OCI-LY7 (cell line): ENCODE results near the gene SMYD3.

Experiments used
- EZH2phosphoT487 ChIP-seq: fragments of 200-600 bp; sonication (generic); IDR thresholded peaks from 2 replicates; pipeline ENCODE4 v1.6.1; 2018; ENCODE audit warnings: low read depth, borderline replicate concordance, mild to moderate bottlenecking, mixed run types, antibody characterized with exemption, low read length, moderate library complexity, mixed read lengths
- TF ChIP-seq, protein P1 (sequence below): fragments of 200-600 bp; sonication (generic); conservative IDR thresholded peaks from 2 replicates; pipeline ENCODE4 v1.5.1; 2014; ENCODE audit warnings: mild to moderate bottlenecking, antibody characterized with exemption, low read length, moderate library complexity, mixed read lengths

DNA sequence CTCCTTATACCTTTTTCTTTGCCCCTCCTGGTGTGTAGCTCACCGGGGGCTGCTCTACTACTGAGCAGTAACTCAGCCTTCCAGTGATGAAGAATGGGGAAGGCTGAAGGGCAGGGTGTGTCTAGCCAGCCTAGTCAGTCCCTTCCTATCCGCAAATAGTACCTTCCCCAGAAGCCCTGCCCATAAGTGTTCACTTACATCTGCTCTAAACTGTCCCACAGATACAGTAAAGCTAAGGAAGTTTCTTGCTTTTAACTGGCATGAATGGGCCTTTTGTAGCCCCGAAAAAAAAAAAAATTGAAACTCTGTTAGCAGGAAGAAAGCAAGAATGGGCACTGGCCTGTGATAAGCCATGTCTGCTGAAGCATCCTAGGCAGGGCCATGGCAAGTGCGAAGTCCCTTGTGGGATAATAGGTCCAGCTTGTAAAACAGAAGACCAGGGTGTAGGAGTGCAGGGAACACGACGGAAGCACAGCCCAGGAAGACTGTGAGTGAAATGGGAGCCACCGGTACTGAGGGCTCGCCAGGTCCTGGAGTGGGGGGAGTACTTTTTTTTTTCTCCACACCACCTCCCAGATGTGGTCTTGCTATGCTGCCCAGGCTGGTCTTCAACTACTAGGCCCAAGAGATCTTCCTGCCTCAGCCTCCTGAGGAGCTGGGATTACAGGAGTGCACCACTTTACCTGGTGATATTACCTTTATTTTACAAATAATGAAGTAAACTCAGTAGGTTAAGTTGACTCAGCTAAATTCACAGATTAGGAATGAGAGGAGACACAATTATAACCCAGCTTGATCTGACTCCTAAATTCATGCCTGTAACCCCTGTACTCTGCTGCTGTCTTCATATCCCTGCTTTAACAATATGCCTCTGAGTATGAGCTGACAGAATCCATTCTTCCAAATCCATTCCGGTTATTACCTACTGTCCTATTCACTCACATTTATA lies 347.5 kb downstream of the SMYD3 start:
- TF ChIP-seq, protein P1, sequence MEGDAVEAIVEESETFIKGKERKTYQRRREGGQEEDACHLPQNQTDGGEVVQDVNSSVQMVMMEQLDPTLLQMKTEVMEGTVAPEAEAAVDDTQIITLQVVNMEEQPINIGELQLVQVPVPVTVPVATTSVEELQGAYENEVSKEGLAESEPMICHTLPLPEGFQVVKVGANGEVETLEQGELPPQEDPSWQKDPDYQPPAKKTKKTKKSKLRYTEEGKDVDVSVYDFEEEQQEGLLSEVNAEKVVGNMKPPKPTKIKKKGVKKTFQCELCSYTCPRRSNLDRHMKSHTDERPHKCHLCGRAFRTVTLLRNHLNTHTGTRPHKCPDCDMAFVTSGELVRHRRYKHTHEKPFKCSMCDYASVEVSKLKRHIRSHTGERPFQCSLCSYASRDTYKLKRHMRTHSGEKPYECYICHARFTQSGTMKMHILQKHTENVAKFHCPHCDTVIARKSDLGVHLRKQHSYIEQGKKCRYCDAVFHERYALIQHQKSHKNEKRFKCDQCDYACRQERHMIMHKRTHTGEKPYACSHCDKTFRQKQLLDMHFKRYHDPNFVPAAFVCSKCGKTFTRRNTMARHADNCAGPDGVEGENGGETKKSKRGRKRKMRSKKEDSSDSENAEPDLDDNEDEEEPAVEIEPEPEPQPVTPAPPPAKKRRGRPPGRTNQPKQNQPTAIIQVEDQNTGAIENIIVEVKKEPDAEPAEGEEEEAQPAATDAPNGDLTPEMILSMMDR: no peak
- no peak for TF ChIP-seq EZH2phosphoT487
